IPS-18c (cell line): ENCODE results near the gene RNF150.

Experiments used
- H3K4me3 ChIP-seq: 2 replicates; pipeline ENCODE4 v1.7.0; 2013; ENCODE audit warnings: low read depth, mild to moderate bottlenecking, low read length, moderate library complexity; ENCODE audit not compliant: insufficient read depth
- H3K9me3 ChIP-seq: one replicate; pipeline ENCODE4 v1.6.1; 2013; ENCODE audit warnings: mild to moderate bottlenecking, low read length, moderate library complexity; ENCODE audit not compliant: control insufficient read depth, insufficient read depth

Gene RNF150

GRCh38 chr4:141101511-141101910 is 31.8 kb downstream of the RNF150 start:
- no peaks in the 10 kb centered on the region for H3K9me3 ChIP-seq
- no peak overlapping the region for H3K4me3 ChIP-seq

GRCh38 chr4:141099326-141099725 is 33.9 kb downstream of the RNF150 start:
- Histone ChIP-seq H3K9me3 (no peaks in the 10 kb centered on the region), H3K4me3 (no peak overlapping the region)

GRCh38 chr4:141098163-141098562 is 35.1 kb downstream of the RNF150 start:
- Histone ChIP-seq H3K9me3 (no peaks in the 10 kb centered on the region), H3K4me3 (no peak overlapping the region)

DNA sequence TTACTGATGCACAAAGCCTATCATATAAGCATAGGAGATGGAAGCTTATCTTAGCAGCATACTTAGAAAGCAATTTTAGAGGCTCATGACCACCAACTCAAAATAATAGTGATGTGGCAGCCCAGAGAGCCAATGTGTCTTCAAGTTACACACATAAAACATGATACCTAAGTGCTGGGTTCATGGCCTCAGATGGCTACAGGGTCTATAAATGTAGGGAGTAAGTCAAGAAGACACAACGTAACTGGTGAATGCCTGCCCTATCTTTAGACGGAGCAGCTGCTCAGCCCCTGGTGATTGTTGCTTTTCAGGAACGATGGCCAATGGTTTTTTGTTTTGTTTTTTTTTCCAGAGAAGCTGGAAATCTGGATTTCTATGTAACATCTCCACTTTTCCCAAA is 42.8 kb downstream of the RNF150 start:
- H3K4me3 ChIP-seq = no peak overlapping the region
- H3K9me3 ChIP-seq = no peaks in the 10 kb centered on the region

GRCh38 chr4:141081921-141082395 is 51.3 kb downstream of the RNF150 start:
- H3K9me3 ChIP-seq = no peaks in the 10 kb centered on the region
- no peak overlapping the region for H3K4me3 ChIP-seq

- Histone ChIP-seq H3K4me3 (no peak overlapping the region), H3K9me3 (no peaks in the 10 kb centered on the region)
Observed at GRCh38 chr4:141080668-141081067, 52.6 kb downstream of the RNF150 start.

- H3K9me3 ChIP-seq = no peaks in the 10 kb centered on the region
- no peak overlapping the region for H3K4me3 ChIP-seq
Observed at GRCh38 chr4:141079393-141079930, 53.8 kb downstream of the RNF150 start.

DNA sequence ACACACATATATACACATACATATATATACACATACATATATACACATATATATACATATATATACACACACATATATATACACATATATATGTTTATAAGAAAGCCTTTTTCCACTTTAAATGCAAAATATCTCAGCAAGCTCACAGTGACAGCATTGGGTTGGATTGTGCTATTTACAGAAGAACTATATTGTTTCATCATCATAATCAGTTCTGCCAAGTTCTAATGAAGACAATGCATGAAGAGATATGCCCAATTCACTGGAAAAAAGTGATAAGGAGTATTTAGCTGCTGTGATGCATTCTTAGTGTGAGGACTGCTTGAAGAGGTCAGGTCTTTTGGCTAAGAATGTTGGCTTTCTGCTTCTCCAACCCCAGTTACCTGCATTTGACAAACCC is 54.4 kb downstream of the RNF150 start:
- Histone ChIP-seq H3K9me3 (no peaks in the 10 kb centered on the region), H3K4me3 (no peak overlapping the region)

DNA sequence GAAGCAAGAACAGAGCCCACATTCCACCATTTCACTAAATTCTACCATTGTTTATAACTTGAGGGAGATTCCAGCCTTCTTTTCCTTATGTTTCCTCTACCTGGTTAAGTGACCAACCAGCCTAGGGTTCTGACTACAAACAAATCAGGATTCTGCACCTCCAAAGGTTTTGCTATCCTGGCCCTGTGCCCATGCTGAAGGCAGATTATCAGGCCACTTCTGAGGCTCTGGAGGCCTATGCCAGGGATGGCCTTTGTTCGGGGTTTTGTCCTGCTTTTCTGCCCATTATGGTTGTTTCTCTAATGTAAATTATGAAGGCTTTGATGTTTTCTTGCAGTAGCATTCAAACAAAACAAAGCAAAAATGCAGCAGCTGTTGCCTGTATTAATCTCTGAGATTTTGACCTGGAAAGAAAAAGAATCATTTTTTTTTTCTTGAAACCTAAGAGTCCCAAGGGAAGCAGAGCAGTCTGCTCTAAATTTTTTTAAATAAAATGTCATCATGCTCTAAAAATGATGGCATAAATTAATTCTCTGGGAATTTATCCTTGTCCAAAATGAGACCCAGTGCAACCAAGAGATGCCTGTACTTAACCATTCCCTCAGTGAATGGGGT is 55.6 kb downstream of the RNF150 start:
- H3K9me3 ChIP-seq = no peaks in the 10 kb centered on the region
- no peak overlapping the region for H3K4me3 ChIP-seq

- no peak overlapping the region for H3K4me3 ChIP-seq
- no peaks in the 10 kb centered on the region for H3K9me3 ChIP-seq
Observed at GRCh38 chr4:141075553-141075952, 57.7 kb downstream of the RNF150 start.

DNA sequence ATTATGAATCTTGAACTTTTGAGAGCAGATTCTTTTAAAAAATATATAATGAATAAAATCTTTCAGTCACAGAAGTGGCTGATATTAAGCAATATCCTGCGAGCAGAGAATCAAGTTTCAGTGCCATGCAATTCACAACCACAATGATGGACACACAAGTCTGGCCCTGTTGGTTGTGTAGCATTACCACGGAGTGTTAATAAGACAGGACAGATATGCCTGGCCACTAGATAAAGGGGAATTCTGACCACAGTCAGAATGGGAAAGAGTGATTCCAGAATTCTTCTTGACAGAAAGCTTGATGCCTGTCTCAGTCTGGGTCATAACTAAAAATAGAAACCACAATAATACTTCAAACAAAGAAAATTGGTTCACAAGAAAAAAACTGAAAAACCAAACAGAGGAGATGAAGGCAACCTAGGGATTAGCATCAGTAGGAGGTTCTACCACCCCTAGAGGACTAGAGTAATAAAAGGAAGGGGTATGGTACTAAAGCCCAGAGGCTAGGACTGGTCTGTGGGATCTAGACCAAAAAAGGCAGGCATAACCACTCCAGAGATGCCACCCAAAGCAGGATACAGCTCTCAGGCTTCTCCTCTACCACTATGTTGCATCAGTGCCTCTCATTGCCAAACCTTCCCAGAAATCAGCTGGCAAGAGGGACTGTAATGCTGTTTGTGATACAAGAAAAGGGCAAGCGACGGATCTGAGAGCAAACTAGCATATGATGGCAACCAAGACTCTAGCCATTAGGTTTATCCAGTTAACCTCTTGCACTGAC is 59.0 kb downstream of the RNF150 start:
- Histone ChIP-seq H3K9me3 (no peaks in the 10 kb centered on the region), H3K4me3 (no peak overlapping the region)

DNA sequence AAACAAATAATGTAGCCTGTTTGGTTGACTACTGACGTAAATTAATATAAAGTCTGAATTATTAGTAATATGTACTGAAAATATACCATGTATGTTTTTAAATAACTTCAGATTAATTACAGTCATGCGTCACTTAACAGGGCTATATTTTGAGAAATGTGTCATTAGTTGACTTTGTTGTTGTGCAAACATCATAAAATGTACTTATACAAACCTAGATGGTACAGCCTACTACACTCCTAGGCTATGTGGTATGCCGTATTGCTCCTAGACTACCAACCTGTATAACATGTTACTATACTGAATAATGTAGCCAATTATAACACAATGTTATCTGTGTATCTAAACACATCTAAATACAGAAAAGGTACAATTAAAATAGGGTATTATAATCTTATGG is 66.6 kb downstream of the RNF150 start:
- Histone ChIP-seq H3K9me3 (no peaks in the 10 kb centered on the region), H3K4me3 (no peak overlapping the region)

DNA sequence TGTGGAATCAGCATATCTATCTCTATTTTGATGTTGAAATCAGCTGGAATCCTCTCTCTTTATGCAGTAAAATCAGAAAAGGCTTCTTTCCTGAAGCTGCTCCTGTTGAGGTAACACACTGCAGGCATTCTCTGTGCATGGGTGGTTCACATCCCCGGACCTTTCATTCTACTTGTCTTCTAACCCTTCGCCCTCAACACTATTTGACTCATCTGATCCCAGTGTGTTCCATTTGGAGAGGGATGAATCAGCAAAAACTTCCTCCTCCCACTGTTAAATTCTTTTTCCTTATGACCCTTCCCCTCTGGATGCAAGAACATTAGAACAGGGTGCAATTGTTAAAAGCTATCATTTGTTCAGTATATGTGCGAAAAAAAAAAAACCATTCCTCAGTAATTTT is 67.4 kb downstream of the RNF150 start:
- H3K4me3 ChIP-seq = no peak overlapping the region
- no peaks in the 10 kb centered on the region for H3K9me3 ChIP-seq

- H3K4me3 ChIP-seq = no peak overlapping the region
- no peaks in the 10 kb centered on the region for H3K9me3 ChIP-seq
Observed at GRCh38 chr4:141062651-141063050, 70.6 kb downstream of the RNF150 start.

DNA sequence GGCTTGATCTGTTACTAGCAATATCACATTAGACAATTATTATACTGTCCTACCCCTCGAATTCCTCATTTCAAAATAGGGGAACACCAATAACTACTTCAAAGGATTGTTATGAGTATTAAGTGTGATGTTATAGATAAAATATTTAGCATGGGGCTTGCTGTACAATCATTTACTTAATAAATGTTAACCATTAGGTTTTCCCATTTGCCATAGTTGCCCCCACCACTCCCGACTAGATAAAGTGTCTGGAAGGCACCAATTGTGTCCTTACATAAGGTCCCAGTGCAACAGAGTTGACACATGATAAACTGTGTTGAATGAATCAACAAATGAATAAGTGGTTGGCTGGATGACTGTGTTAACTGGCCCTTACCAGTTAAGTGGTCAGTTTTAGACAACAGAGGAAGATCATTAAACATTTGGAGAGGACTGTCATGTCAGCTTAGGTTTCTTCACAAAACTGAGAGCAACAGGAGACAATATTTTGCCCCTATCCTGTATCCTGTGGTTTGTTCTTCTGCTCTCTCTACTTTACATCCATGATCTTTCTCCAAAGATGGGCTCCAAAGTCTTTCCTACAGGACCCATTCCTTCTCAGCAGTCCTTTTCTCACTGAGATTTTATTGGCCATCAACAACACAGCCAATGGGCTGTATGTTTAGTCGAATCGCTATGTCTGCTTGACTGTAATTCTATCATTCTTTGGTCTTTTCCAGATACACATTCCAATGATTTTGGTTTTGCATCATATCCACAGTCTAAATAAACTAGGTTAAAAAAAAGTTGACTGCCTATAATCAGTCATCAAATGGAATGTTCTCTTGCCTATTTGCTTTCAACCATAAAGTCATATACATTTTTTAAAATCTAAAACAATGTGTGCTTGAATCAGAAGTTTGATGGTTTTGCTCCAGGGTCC is 74.4 kb downstream of the RNF150 start:
- peaks cover 2% of the 10 kb centered on the region for H3K9me3 ChIP-seq
- H3K4me3 ChIP-seq = no peak overlapping the region

DNA sequence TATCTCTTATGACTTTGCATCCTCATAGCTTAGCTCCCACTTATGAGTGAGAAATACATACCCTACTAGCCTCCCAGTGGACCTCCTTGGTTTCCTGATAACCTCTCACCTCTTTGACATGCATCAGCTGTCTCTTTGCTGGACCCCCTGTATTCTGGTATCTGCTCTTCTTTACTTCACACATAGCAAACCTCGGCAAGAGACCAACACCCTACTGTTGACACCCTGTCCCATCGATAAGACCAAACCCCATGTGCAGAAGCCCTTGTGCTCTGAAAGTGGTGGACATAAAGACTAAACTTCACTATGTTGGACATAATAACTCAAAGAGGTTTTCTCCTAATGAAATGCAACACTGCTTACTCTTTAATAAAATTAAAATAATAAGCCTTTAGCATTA is 75.7 kb downstream of the RNF150 start:
- Histone ChIP-seq H3K9me3 (peaks cover 2% of the 10 kb centered on the region), H3K4me3 (no peak overlapping the region)

- peaks cover 2% of the 10 kb centered on the region for H3K9me3 ChIP-seq
- no peak overlapping the region for H3K4me3 ChIP-seq
Observed at GRCh38 chr4:141056473-141056872, 76.8 kb downstream of the RNF150 start.
